Measurements from ENCODE around the gene KLHL13. TPM values are rescaled to one million over a fixed set of nuclear protein-coding genes. Genes with fewer than 3 reads are reported as not detected.

KLHL13 gene
- total and polyA plus RNA-seq, 2 of the 8 experiments (the other 6 are each of a cell fraction or from before 2014, with no cell fraction given), result 6.4 to 12.8 TPM

DNA sequence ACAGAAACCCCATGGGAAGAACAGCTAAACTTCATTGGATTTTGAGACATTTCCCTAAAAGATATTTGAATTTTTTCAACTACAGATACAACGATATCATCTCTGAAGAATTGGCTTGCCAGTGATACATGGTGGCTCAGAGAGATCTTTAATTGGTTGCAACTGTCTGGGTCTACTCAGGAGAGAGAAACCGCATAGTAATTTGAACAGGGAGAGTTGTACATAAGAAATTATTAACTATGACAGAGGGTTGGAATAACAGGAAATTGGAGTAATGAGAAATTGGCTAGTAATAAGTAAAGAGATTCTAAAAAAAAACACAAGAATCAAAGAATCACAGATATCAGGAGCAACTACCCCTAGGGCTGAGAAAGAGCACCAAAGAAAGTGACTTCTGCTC, 118.4 kb downstream of the KLHL13 start (continued):
- TF ChIP-seq SP1 (IDR thresholded peaks at IDR 0.05; ENCODE audit: low read depth, low read length), result no peak
- TF ChIP-seq KDM4A (IDR thresholded peaks at IDR 0.05; ENCODE audit: low read depth, low read length, severe bottlenecking), result no peak
- no peak for TF ChIP-seq ASH2L (IDR thresholded peaks at IDR 0.05; ENCODE audit: low read length)
- TF ChIP-seq BCL11A (IDR thresholded peaks at IDR 0.05; ENCODE audit: low read depth in 2 of 2, low read length in 2 of 2), result no peak
- TF ChIP-seq, protein P1, sequence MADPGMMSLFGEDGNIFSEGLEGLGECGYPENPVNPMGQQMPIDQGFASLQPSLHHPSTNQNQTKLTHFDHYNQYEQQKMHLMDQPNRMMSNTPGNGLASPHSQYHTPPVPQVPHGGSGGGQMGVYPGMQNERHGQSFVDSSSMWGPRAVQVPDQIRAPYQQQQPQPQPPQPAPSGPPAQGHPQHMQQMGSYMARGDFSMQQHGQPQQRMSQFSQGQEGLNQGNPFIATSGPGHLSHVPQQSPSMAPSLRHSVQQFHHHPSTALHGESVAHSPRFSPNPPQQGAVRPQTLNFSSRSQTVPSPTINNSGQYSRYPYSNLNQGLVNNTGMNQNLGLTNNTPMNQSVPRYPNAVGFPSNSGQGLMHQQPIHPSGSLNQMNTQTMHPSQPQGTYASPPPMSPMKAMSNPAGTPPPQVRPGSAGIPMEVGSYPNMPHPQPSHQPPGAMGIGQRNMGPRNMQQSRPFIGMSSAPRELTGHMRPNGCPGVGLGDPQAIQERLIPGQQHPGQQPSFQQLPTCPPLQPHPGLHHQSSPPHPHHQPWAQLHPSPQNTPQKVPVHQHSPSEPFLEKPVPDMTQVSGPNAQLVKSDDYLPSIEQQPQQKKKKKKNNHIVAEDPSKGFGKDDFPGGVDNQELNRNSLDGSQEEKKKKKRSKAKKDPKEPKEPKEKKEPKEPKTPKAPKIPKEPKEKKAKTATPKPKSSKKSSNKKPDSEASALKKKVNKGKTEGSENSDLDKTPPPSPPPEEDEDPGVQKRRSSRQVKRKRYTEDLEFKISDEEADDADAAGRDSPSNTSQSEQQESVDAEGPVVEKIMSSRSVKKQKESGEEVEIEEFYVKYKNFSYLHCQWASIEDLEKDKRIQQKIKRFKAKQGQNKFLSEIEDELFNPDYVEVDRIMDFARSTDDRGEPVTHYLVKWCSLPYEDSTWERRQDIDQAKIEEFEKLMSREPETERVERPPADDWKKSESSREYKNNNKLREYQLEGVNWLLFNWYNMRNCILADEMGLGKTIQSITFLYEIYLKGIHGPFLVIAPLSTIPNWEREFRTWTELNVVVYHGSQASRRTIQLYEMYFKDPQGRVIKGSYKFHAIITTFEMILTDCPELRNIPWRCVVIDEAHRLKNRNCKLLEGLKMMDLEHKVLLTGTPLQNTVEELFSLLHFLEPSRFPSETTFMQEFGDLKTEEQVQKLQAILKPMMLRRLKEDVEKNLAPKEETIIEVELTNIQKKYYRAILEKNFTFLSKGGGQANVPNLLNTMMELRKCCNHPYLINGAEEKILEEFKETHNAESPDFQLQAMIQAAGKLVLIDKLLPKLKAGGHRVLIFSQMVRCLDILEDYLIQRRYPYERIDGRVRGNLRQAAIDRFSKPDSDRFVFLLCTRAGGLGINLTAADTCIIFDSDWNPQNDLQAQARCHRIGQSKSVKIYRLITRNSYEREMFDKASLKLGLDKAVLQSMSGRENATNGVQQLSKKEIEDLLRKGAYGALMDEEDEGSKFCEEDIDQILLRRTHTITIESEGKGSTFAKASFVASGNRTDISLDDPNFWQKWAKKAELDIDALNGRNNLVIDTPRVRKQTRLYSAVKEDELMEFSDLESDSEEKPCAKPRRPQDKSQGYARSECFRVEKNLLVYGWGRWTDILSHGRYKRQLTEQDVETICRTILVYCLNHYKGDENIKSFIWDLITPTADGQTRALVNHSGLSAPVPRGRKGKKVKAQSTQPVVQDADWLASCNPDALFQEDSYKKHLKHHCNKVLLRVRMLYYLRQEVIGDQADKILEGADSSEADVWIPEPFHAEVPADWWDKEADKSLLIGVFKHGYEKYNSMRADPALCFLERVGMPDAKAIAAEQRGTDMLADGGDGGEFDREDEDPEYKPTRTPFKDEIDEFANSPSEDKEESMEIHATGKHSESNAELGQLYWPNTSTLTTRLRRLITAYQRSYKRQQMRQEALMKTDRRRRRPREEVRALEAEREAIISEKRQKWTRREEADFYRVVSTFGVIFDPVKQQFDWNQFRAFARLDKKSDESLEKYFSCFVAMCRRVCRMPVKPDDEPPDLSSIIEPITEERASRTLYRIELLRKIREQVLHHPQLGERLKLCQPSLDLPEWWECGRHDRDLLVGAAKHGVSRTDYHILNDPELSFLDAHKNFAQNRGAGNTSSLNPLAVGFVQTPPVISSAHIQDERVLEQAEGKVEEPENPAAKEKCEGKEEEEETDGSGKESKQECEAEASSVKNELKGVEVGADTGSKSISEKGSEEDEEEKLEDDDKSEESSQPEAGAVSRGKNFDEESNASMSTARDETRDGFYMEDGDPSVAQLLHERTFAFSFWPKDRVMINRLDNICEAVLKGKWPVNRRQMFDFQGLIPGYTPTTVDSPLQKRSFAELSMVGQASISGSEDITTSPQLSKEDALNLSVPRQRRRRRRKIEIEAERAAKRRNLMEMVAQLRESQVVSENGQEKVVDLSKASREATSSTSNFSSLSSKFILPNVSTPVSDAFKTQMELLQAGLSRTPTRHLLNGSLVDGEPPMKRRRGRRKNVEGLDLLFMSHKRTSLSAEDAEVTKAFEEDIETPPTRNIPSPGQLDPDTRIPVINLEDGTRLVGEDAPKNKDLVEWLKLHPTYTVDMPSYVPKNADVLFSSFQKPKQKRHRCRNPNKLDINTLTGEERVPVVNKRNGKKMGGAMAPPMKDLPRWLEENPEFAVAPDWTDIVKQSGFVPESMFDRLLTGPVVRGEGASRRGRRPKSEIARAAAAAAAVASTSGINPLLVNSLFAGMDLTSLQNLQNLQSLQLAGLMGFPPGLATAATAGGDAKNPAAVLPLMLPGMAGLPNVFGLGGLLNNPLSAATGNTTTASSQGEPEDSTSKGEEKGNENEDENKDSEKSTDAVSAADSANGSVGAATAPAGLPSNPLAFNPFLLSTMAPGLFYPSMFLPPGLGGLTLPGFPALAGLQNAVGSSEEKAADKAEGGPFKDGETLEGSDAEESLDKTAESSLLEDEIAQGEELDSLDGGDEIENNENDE (IDR thresholded peaks at IDR 0.05; ENCODE audit: insufficient replicate concordance, low read length), result no peak

Measured in H1 (cell line).